Peyer's patch (tissue), 4 donors: ENCODE data around the gene SHROOM2. TPM values are rescaled to one million over a fixed set of nuclear protein-coding genes. Genes with fewer than 3 reads are reported as not detected.
A peak's percentile ranks its signal among the peaks of the same experiment; 100 is the strongest.

Experiments used
- DNase-seq, 3 donors: peaks; one replicate each; pipeline ENCODE4 v3.0.0-alpha.2; 2017 to 2019
- H3K27ac ChIP-seq, 4 donors: fragments of 200-600 bp; sonication (generic); one replicate each; pipeline ENCODE4 v1.5.1; 2016 to 2019
- H3K27me3 ChIP-seq, 2 donors: fragments of 200-600 bp; sonication (generic); one replicate each; pipeline ENCODE4 v1.5.1; 2019
- H3K36me3 ChIP-seq, 3 donors: fragments of 200-600 bp; sonication (generic); one replicate each; pipeline ENCODE4 v1.5.1; 2016 to 2019
- H3K4me1 ChIP-seq, 4 donors: fragments of 200-600 bp; sonication (generic); one replicate each; pipeline ENCODE4 v1.5.1; 2016 to 2019
- H3K4me3 ChIP-seq, 4 donors: fragments of 200-600 bp; sonication (generic); 1 replicate in 3 of 4; 2 replicates in 1 of 4; pipeline ENCODE4 v1.5.1; 2016 to 2019; ENCODE audit warnings: mild to moderate bottlenecking in 1 of 4
- H3K9me3 ChIP-seq, 4 donors: fragments of 200-600 bp; sonication (generic); one replicate each; pipeline ENCODE4 v1.5.1; 2016 to 2019; ENCODE audit warnings: mild to moderate bottlenecking in 1 of 4
- POLR2A ChIP-seq, 2 donors: fragments of 450-650 bp; IDR thresholded peaks; one replicate each; pipeline ENCODE4 v1.5.1; 2017; ENCODE audit warnings: antibody characterized with exemption in 2 of 2, mild to moderate bottlenecking in 2 of 2, moderate library complexity in 2 of 2
- total RNA-seq, 4 donors: library from RNA; depleted of rRNA; stranded (reverse); fragments of >200 nt; gene quantifications; one replicate each; pipeline ENCODE4 v1.1.0, GENCODE V29; 2016
- TF ChIP-seq, protein P1 (sequence below), 6 experiments: fragments of 450-650 bp in 4 of 6; fragments of 200-600 bp in 2 of 6; sonication (generic) in 1 of 6; IDR thresholded peaks; one replicate each; pipeline ENCODE4 v1.5.1; 2017 to 2019; ENCODE audit warnings: antibody characterized with exemption in 6 of 6, mild to moderate bottlenecking in 3 of 6, moderate library complexity in 1 of 6

SHROOM2 gene
- total RNA-seq, 4 donors from 2014 or later = 1.8 to 7.4 (median 3.3) TPM

DNA sequence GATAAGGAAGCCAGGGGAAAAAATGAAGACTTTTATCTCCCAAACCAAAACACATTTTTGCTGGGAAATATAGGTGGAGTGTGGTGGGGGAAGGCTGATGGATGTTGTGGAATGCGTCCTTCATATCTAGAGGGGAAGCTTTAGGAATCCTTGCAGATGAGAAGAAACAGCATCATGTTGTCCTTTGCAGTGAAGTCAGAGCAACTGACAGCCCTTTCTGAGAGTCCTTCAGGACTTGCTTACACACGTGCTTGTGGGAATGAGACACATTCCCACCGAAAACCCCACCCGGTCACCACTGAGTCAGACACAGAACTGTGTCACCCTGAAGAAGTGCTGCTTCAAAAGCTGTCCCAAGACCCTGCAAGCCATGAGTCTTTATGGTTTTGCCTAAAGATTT, 81.5 kb downstream of the SHROOM2 start:
- no peak for DNase-seq
- Histone ChIP-seq H3K4me1 (no peaks in the 10 kb centered on the region), H3K4me3 (no peak overlapping the region), H3K9me3 (no peaks in the 10 kb centered on the region), H3K36me3 (no peaks in the 10 kb centered on the region), H3K27ac (no peak overlapping the region), H3K27me3 (no peaks in the 10 kb centered on the region)
- TF ChIP-seq, protein P1, sequence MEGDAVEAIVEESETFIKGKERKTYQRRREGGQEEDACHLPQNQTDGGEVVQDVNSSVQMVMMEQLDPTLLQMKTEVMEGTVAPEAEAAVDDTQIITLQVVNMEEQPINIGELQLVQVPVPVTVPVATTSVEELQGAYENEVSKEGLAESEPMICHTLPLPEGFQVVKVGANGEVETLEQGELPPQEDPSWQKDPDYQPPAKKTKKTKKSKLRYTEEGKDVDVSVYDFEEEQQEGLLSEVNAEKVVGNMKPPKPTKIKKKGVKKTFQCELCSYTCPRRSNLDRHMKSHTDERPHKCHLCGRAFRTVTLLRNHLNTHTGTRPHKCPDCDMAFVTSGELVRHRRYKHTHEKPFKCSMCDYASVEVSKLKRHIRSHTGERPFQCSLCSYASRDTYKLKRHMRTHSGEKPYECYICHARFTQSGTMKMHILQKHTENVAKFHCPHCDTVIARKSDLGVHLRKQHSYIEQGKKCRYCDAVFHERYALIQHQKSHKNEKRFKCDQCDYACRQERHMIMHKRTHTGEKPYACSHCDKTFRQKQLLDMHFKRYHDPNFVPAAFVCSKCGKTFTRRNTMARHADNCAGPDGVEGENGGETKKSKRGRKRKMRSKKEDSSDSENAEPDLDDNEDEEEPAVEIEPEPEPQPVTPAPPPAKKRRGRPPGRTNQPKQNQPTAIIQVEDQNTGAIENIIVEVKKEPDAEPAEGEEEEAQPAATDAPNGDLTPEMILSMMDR (IDR thresholded peaks at IDR 0.05) = no peak
- no peak for TF ChIP-seq POLR2A (IDR thresholded peaks at IDR 0.05)

- Histone ChIP-seq H3K27me3 (no peaks in the 10 kb centered on the region), H3K36me3 (no peaks in the 10 kb centered on the region), H3K4me3 (no peak overlapping the region), H3K4me1 (no peaks in the 10 kb centered on the region), H3K27ac (no peak overlapping the region), H3K9me3 (no peaks in the 10 kb centered on the region)
- TF ChIP-seq, protein P1 (IDR thresholded peaks at IDR 0.05) = no peak
- no peak for DNase-seq
Measured at GRCh38 chrX:9871701-9872268, 85.6 kb downstream of the SHROOM2 start.

- DNase-seq = no peak
- no peaks in the 10 kb centered on the region for H3K9me3 ChIP-seq
- TF ChIP-seq, protein P1 (IDR thresholded peaks at IDR 0.05) = no peak
- TF ChIP-seq POLR2A (IDR thresholded peaks at IDR 0.05) = no peak
- H3K27me3 ChIP-seq = no peaks in the 10 kb centered on the region
- H3K4me1 ChIP-seq = no peaks in the 10 kb centered on the region
- no peaks in the 10 kb centered on the region for H3K36me3 ChIP-seq
- no peak overlapping the region for H3K27ac ChIP-seq
- no peak overlapping the region for H3K4me3 ChIP-seq
Measured at GRCh38 chrX:9873360-9873759, 87.1 kb downstream of the SHROOM2 start.

DNA sequence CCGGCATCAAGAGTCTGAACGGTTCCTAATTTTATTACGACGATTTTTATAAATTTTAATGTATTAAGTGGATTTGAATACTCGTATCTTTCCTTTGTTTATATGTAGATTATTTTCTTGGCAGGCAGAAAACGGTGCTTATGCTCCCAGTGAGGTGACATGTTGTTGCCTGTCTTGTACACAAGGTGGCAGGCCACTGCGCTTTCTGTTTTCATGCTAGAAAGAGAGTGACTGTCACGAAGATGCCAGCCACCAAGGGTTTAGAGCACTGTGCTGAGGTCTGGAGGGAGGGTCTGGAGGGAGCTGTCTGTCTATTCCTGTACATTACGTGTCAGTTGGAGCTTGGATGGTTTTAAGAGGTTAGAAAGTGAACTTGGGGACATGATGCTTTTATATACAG, 87.7 kb downstream of the SHROOM2 start:
- Histone ChIP-seq H3K36me3 (no peaks in the 10 kb centered on the region), H3K27ac (no peak overlapping the region), H3K4me1 (no peaks in the 10 kb centered on the region), H3K9me3 (no peaks in the 10 kb centered on the region), H3K4me3 (no peak overlapping the region), H3K27me3 (no peaks in the 10 kb centered on the region)
- TF ChIP-seq, protein P1 (IDR thresholded peaks at IDR 0.05) = peak in 4 of 6 experiments; percentile 35 to 55 (median 50)
- TF ChIP-seq POLR2A (IDR thresholded peaks at IDR 0.05) = no peak
- peak in 2 of 3 donors; percentile 42 to 60 for DNase-seq

DNA sequence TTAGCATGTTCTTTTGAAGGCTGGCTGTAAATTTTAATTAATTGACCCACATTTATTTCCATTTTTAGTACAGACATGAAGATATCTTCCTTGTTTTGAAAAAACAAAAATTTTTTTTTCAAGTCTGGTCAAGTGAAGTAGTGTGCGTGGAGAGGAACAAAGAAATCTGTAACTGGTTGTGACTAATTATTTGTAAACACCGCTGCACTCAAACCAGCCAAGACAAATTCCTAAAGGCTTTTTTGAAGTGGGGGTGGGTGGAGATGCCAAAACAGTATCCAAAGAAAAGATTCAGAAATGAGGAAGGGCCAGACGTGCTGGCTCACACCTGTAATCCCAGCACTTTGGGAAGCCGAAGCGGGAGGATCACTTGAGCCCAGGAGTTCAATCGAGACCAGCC, 88.3 kb downstream of the SHROOM2 start:
- no peak overlapping the region for H3K4me3 ChIP-seq
- H3K27ac ChIP-seq = no peak overlapping the region
- H3K27me3 ChIP-seq = no peaks in the 10 kb centered on the region
- H3K4me1 ChIP-seq = no peaks in the 10 kb centered on the region
- TF ChIP-seq POLR2A (IDR thresholded peaks at IDR 0.05) = no peak
- TF ChIP-seq, protein P1 (IDR thresholded peaks at IDR 0.05) = no peak
- H3K9me3 ChIP-seq = no peaks in the 10 kb centered on the region
- no peak for DNase-seq
- H3K36me3 ChIP-seq = no peaks in the 10 kb centered on the region

DNA sequence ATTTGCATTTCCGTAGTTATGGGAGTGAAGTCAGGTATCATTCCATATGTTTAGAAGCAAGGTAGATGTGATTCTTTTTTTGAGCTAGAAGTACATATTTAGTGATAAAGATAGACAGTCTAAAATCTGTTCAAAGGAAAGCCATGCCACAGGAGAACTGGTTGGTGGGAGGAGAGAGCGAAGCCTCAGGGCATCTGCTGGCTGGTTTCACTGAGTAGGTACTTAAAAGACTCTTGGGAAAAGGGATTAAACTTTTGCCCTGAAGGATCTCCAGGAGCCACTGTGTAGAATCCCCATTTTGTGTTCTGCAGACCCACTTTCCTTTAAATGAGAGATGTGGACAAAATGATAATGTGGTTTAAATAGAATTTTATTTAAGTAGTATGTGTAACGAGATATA, 89.6 kb downstream of the SHROOM2 start:
- no peaks in the 10 kb centered on the region for H3K27me3 ChIP-seq
- no peaks in the 10 kb centered on the region for H3K36me3 ChIP-seq
- no peak overlapping the region for H3K4me3 ChIP-seq
- no peak overlapping the region for H3K27ac ChIP-seq
- DNase-seq = no peak
- TF ChIP-seq POLR2A (IDR thresholded peaks at IDR 0.05) = no peak
- TF ChIP-seq, protein P1 (IDR thresholded peaks at IDR 0.05) = no peak
- H3K4me1 ChIP-seq = no peaks in the 10 kb centered on the region
- H3K9me3 ChIP-seq = no peaks in the 10 kb centered on the region
